WTC11 (cell line): ENCODE data around the gene LYL1. TPM values are rescaled to one million over a fixed set of nuclear protein-coding genes. Genes with fewer than 3 reads are reported as not detected.

Experiments
- ATAC-seq: fragments of 200-7000 bp; cut with Tn5 transposase; 2 replicates; pipeline ENCODE4 v1.10.0; 2021; ENCODE audit warnings: mild to moderate bottlenecking, moderate library complexity
- CTCF ChIA-PET: fragments of 300-600 bp; sonication (Branson Sonifier 250); formaldehyde crosslinking; loops from one replicate; lab custom pipeline; 2021; ENCODE audit warnings: antibody characterized with exemption; lab: Charles Lee
- POLR2A ChIA-PET: fragments of 350-600 bp; sonication (Branson Sonifier 250); formaldehyde crosslinking; loops from one replicate; lab custom pipeline; 2021; ENCODE audit warnings: antibody characterized with exemption; lab: Charles Lee
- DNase-seq: peaks from one replicate; pipeline ENCODE4 v3.0.0; 2021; ENCODE audit warnings: low spot score
- H3K27ac Mint-ChIP-seq: 2 replicates; pipeline ENCODE4 v1.8.0; 2021; ENCODE audit warnings: mixed read lengths
- H3K27me3 Mint-ChIP-seq: 2 replicates; pipeline ENCODE4 v1.8.0; 2021; ENCODE audit warnings: low read depth, mild to moderate bottlenecking, moderate library complexity, mixed read lengths
- H3K36me3 Mint-ChIP-seq: 2 replicates; pipeline ENCODE4 v1.8.0; 2021; ENCODE audit warnings: mixed read lengths
- H3K4me1 Mint-ChIP-seq: 2 replicates; pipeline ENCODE4 v1.8.0; 2022; ENCODE audit warnings: mixed read lengths
- H3K4me3 Mint-ChIP-seq: 2 replicates; pipeline ENCODE4 v1.8.0; 2021; ENCODE audit warnings: mild to moderate bottlenecking, moderate library complexity, mixed read lengths
- H3K9me3 Mint-ChIP-seq: 2 replicates; pipeline ENCODE4 v1.8.0; 2021; ENCODE audit warnings: mixed read lengths
- AFF4 ChIP-seq: sonication (generic); formaldehyde crosslinking; IDR thresholded peaks from 2 replicates; pipeline ENCODE4 v1.8.1; 2023; ENCODE audit warnings: mild to moderate bottlenecking, missing genetic modification reagents, borderline replicate concordance
- AR ChIP-seq: fragments of 250-450 bp; sonication (Bioruptor Pico); IDR thresholded peaks from 2 replicates; pipeline ENCODE4 v1.9.0; 2021; ENCODE audit warnings: mild to moderate bottlenecking
- CBFB ChIP-seq: sonication (generic); formaldehyde crosslinking; IDR thresholded peaks from 2 replicates; pipeline ENCODE4 v1.8.1; 2022; ENCODE audit warnings: mild to moderate bottlenecking, low read depth, missing genetic modification reagents
- CREB1 ChIP-seq: sonication (generic); formaldehyde crosslinking; IDR thresholded peaks from 2 replicates; pipeline ENCODE4 v1.8.0; 2023; ENCODE audit warnings: mild to moderate bottlenecking, missing genetic modification reagents
- EMX1 ChIP-seq: fragments of 250-450 bp; sonication (Bioruptor Pico); IDR thresholded peaks from 2 replicates; pipeline ENCODE4 v1.8.0; 2021; ENCODE audit warnings: mild to moderate bottlenecking
- ERG ChIP-seq: fragments of 250-450 bp; sonication (Bioruptor Pico); IDR thresholded peaks from 2 replicates; pipeline ENCODE4 v1.8.0; 2021; ENCODE audit warnings: mild to moderate bottlenecking
- ETV6 ChIP-seq: sonication (generic); formaldehyde crosslinking; IDR thresholded peaks from 2 replicates; pipeline ENCODE4 v1.8.1; 2022; ENCODE audit warnings: mild to moderate bottlenecking, missing genetic modification reagents
- IRF1 ChIP-seq: sonication (generic); formaldehyde crosslinking; IDR thresholded peaks from 2 replicates; pipeline ENCODE4 v1.8.0; 2023; ENCODE audit warnings: missing genetic modification reagents
- JUN ChIP-seq: sonication (generic); formaldehyde crosslinking; IDR thresholded peaks from 2 replicates; pipeline ENCODE4 v1.8.0; 2023; ENCODE audit warnings: mild to moderate bottlenecking, missing genetic modification reagents
- MAX ChIP-seq: sonication (generic); formaldehyde crosslinking; IDR thresholded peaks from 2 replicates; pipeline ENCODE4 v1.8.0; 2022; ENCODE audit warnings: mild to moderate bottlenecking, missing genetic modification reagents
- NFATC4 ChIP-seq: fragments of 250-450 bp; sonication (Bioruptor Pico); IDR thresholded peaks from 2 replicates; pipeline ENCODE4 v1.9.0; 2021; ENCODE audit warnings: mild to moderate bottlenecking
- TP53 ChIP-seq: sonication (generic); formaldehyde crosslinking; IDR thresholded peaks from 2 replicates; pipeline ENCODE4 v1.8.1; 2023; ENCODE audit warnings: mild to moderate bottlenecking, missing genetic modification reagents
- USF1 ChIP-seq: sonication (generic); formaldehyde crosslinking; IDR thresholded peaks from 2 replicates; pipeline ENCODE4 v1.8.0; 2022; ENCODE audit warnings: mild to moderate bottlenecking, missing genetic modification reagents
- ZMAT4 ChIP-seq: fragments of 250-450 bp; sonication (Bioruptor Pico); IDR thresholded peaks from 2 replicates; pipeline ENCODE4 v1.9.0; 2021; ENCODE audit warnings: mild to moderate bottlenecking
- ZNF281 ChIP-seq: sonication (generic); formaldehyde crosslinking; IDR thresholded peaks from 2 replicates; pipeline ENCODE4 v1.8.0; 2023; ENCODE audit warnings: mild to moderate bottlenecking, missing genetic modification reagents
- ZNF671 ChIP-seq: fragments of 250-450 bp; sonication (Bioruptor Pico); IDR thresholded peaks from 2 replicates; pipeline ENCODE4 v1.8.0; 2021; ENCODE audit warnings: mild to moderate bottlenecking
- total RNA-seq: library from RNA; stranded (reverse); gene quantifications from 3 replicates; pipeline ENCODE4 v1.2.3, GENCODE V29; 2021

Gene LYL1
- total RNA-seq, 1 experiment from 2014 or later = 1.2 TPM

- TF ChIP-seq AR (CRISPR knock-in tag) (no peak), MAX (CRISPR knock-in tag) (peak; percentile 86), ETV6 (CRISPR knock-in tag) (peak; percentile 69), NFATC4 (no peak), CBFB (peak; percentile 68; the same call in 1 of the 2 replicates), USF1 (peak; percentile 82), AFF4 (peak; percentile 82; the same call in 1 of the 2 replicates), JUN (CRISPR knock-in tag) (peak; percentile 76; the same call in 1 of the 2 replicates)
These were observed 49.1 kb upstream of the LYL1 start (continued) for GRCh38 chr19:13151605-13152355.

- Mint-ChIP-seq H3K27me3 (peaks cover 7% of the 10 kb centered on the region; the same call in 1 of the 2 replicates), H3K4me3 (peak overlapping the region; percentile 99), H3K36me3 (peaks cover 20% of the 10 kb centered on the region), H3K4me1 (peaks cover 13% of the 10 kb centered on the region), H3K27ac (peak overlapping the region; percentile 99), H3K9me3 (no peaks in the 10 kb centered on the region)
- DNase-seq (no peak), ATAC-seq (no peak)
- POLR2A ChIA-PET = interaction anchor here (0.6 to 2.5 kb wide), 4 partner anchors 13 to 44 kb away, joined by 3 to 29 read pairs (median 14); partner anchors contain the start of gene NACC1
- CTCF ChIA-PET = interaction anchor here (1.1 to 2.5 kb wide), 10 partner anchors 10 to 55 kb away, joined by 3 to 31 read pairs (median 6); partner anchors contain the start of gene NACC1
- no peak for TF ChIP-seq IRF1 (CRISPR knock-in tag)
- 0 out of 2 replicates have a peak, but pooled peaks have one; percentile 13 for TF ChIP-seq ERG (CRISPR knock-in tag)
- TF ChIP-seq EMX1 (CRISPR knock-in tag) = 0 out of 2 replicates have a peak, but pooled peaks have one; percentile 20
- no peak for TF ChIP-seq CREB1
- no peak for TF ChIP-seq TP53 (CRISPR knock-in tag)
- no peak for TF ChIP-seq ZNF281 (CRISPR knock-in tag)
- TF ChIP-seq ZMAT4 (CRISPR knock-in tag) = no peak
- TF ChIP-seq ZNF671 = no peak
These were observed 48.4 kb upstream of the LYL1 start for GRCh38 chr19:13150931-13151604.
